Stimulated activated naive CD8-positive, alpha-beta T cell treated with anti-CD3 and anti-CD28 coated beads, Interleukin-15, amount 100 ng/mL, for 72 hours (primary cell): ENCODE data around the gene AUTS2.

Experiments
- ATAC-seq: fragments of 150-1000 bp; cut with Tn5 transposase; 2 replicates; pipeline ENCODE4 v1.10.0; 2021; ENCODE audit warnings: mild to moderate bottlenecking, moderate library complexity
- DNase-seq, 2 donors: peaks; one replicate each; pipeline ENCODE4 v3.0.0; 2021 to 2022
- H3K27ac Mint-ChIP-seq, 2 donors: one replicate each; pipeline ENCODE4 v1.8.0; 2022; ENCODE audit warnings: mild to moderate bottlenecking in 2 of 2, mixed read lengths in 2 of 2, moderate library complexity in 2 of 2
- H3K27me3 Mint-ChIP-seq: one replicate; pipeline ENCODE4 v1.8.0; 2022; ENCODE audit warnings: mixed read lengths
- H3K4me1 Mint-ChIP-seq: one replicate; pipeline ENCODE4 v1.8.0; 2022; ENCODE audit warnings: mild to moderate bottlenecking, mixed read lengths
- H3K4me3 Mint-ChIP-seq, 2 donors: one replicate each; pipeline ENCODE4 v1.8.0; 2022; ENCODE audit warnings: mild to moderate bottlenecking in 2 of 2, mixed read lengths in 2 of 2, moderate library complexity in 1 of 2
- H3K9me3 Mint-ChIP-seq, 2 donors: one replicate each; pipeline ENCODE4 v1.8.0; 2022; ENCODE audit warnings: mixed read lengths in 2 of 2

AUTS2 gene

DNA sequence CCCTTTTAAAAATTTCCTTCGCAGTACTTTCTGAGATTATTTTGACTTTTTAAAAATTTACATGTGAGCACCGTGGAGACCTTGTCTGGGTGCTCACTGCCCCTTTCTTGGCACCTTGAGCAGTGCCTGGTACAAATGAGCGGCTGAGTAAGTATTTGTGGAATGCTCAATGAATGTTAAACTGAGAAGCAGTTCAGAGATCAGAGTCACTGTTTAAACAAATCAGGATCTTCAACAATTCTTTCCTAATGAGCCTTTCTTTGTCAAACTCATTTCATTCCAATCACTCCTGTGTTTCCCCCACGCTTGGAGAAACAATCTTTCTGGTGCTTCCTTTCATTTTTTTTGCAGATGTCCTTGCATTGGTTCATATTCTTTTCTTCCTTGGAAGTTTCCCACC is 922.3 kb downstream of the AUTS2 start:
- no peak overlapping the region for H3K4me3 Mint-ChIP-seq
- H3K4me1 Mint-ChIP-seq = no peaks in the 10 kb centered on the region
- DNase-seq (no peak), ATAC-seq (no peak)
- no peak overlapping the region for H3K27ac Mint-ChIP-seq
- no peaks in the 10 kb centered on the region for H3K27me3 Mint-ChIP-seq
- H3K9me3 Mint-ChIP-seq = no peaks in the 10 kb centered on the region

DNA sequence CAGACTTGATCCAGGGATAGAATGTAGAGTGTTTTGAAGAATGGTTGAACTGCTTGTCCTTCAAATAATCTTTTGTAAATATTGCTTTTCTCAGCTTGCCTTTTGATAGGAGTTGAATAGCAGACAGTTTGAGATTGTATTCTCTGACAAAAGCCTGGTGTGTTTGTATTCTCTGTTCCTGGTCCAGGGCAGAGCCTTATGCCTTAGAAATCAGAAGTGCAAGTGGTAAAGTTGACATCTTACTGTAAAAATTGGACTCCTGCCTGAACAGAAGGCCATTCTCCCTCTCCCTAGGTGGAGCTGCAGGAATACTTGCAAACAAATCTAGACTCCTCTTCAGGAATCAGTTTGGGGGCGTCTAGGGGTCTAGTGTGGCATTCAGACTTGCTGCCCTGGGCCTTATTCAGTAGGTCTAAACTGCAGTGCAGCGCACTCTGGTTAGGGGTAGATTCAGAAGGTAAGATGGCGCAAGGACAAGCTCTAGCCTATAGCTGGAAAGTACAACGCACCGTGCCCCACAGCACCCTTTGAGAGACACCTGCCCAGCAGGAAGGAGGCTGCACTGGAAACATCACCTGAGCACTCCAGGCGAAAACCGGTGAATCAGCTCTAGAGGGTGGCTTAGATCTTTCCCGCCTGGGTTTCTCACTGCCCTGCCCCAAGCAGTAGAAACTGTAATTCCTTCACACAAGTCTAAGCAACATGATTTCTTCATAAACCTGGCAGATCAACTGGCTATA is 925.1 kb downstream of the AUTS2 start:
- Mint-ChIP-seq H3K27ac (no peak overlapping the region), H3K4me1 (no peaks in the 10 kb centered on the region), H3K4me3 (no peak overlapping the region), H3K9me3 (no peaks in the 10 kb centered on the region), H3K27me3 (no peaks in the 10 kb centered on the region)
- ATAC-seq = no peak
- no peak for DNase-seq

DNA sequence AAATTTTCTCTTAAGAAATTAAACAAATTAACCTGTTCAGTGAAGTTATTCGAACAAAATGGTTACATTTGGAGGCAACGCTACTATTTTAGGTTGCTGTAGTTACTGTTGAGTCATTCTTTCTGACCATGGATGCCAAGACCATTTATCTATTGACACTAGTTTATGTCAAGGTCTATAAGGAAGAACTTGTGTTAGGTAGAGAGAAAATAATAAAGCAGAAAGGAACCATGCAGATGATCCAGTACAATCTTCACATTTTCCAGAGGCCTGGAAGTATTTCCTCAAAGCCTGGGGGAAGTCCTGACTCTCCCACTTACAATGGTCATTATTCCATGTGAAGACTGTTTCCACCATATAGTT is 925.7 kb downstream of the AUTS2 start:
- H3K4me1 Mint-ChIP-seq = no peaks in the 10 kb centered on the region
- H3K4me3 Mint-ChIP-seq = no peak overlapping the region
- H3K27ac Mint-ChIP-seq = no peak overlapping the region
- ATAC-seq (no peak), DNase-seq (no peak)
- no peaks in the 10 kb centered on the region for H3K9me3 Mint-ChIP-seq
- H3K27me3 Mint-ChIP-seq = no peaks in the 10 kb centered on the region

DNA sequence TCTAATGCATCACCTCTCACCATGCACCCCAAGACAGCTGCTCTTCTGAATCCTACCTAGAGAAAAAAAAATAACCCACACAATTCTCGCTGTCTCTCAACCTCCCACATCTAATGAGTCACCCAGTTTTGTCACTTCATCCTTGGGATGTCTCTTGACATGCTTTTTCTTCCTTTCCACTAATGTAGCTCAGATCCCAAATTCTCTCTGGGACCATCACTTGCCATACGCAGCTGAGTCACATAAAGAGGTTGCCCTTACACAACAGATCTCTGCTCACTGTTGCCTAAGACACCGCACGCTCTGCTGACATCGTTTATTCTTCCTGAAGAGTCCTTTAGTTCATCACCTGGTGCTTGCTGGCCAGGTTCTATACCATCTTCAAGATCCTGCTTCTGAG is 927.7 kb downstream of the AUTS2 start:
- no peak for DNase-seq
- H3K27ac Mint-ChIP-seq = no peak overlapping the region
- no peaks in the 10 kb centered on the region for H3K9me3 Mint-ChIP-seq
- H3K4me3 Mint-ChIP-seq = no peak overlapping the region
- no peaks in the 10 kb centered on the region for H3K4me1 Mint-ChIP-seq
- no peak for ATAC-seq
- H3K27me3 Mint-ChIP-seq = no peaks in the 10 kb centered on the region

DNA sequence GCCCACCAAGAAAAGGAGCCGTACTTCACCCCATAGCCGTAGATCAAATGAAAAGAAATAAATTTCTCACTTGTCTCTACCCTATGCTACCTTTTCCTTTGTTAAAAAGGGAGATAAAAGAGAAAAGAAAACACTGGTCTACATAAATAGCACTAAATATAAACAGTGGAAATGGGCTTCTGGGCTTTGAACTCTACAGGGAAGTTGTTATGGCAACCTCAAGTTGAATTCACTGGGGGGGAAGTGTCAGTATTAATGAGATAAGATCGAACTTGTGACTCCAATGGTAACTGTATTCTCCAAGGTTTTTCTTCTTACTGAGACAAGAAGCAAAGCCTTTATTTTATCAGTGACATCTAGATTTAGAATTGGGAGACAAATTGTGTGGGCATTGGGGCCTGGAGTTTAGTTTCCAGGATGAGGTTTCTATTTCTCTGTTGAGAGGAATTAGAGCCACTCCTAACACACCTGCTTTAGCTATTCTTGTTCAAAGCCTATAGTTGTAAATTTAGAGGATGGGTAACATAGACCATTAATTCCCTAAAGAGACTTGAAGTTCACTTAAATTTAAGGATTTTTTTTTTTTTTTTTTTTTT is 929.3 kb downstream of the AUTS2 start:
- no peak overlapping the region for H3K27ac Mint-ChIP-seq
- ATAC-seq = no peak
- no peaks in the 10 kb centered on the region for H3K9me3 Mint-ChIP-seq
- DNase-seq = no peak
- no peak overlapping the region for H3K4me3 Mint-ChIP-seq
- H3K27me3 Mint-ChIP-seq = no peaks in the 10 kb centered on the region
- no peaks in the 10 kb centered on the region for H3K4me1 Mint-ChIP-seq

DNA sequence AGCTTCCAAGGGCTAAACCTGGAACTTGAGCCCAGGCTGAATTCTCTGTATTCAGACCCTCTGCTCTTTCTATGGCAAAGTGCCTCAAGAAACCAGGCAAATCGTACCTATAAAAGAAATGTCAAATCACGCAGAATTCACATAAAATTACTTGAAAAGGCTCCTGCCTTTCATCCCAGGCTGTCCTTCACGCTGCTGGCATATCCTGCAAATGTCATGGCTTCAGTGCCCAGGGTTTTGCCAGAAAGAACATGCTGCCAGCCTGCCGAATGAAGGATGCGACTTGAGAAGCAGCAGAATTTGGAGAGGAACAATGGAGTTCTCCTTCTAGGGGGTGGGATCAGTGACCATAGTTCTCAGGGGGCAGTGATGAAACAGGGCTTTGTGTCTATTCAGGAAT is 931.2 kb downstream of the AUTS2 start:
- no peak for DNase-seq
- Mint-ChIP-seq H3K4me1 (no peaks in the 10 kb centered on the region), H3K27ac (no peak overlapping the region), H3K4me3 (no peak overlapping the region), H3K9me3 (no peaks in the 10 kb centered on the region), H3K27me3 (no peaks in the 10 kb centered on the region)
- ATAC-seq = no peak

DNA sequence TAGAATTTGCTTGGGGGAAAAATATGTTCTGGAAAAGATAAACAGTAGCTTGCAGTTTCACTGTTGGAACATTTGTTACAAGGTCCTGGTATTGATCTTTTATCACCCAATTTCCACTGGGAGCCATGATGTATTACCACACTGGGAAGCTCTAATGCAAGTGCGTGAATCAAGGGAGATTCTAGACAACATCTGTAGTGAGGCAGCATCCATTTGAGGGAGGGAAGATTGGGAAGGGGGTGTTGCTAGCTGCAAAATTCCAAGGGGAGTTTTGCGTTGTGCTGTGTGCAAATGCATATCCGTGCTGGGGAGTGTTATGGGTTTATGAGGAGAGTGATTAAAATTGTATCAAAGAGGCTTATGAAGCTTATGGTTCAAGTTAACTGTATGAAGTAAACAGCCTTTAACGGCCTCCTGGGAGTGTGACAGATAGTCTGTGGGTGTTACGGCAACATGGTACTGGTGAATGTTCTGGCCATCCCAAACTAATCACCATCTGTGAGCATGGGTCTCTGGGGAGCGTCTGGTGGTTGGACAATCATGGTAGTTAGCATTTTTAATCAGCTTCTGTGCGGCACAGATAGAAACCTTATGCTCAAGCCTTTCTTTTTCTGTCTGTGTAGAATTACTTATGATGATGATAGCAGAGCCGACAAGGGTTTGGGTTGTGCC is 931.8 kb downstream of the AUTS2 start:
- no peak overlapping the region for H3K27ac Mint-ChIP-seq
- DNase-seq (no peak), ATAC-seq (no peak)
- no peaks in the 10 kb centered on the region for H3K4me1 Mint-ChIP-seq
- no peaks in the 10 kb centered on the region for H3K27me3 Mint-ChIP-seq
- no peak overlapping the region for H3K4me3 Mint-ChIP-seq
- no peaks in the 10 kb centered on the region for H3K9me3 Mint-ChIP-seq

DNA sequence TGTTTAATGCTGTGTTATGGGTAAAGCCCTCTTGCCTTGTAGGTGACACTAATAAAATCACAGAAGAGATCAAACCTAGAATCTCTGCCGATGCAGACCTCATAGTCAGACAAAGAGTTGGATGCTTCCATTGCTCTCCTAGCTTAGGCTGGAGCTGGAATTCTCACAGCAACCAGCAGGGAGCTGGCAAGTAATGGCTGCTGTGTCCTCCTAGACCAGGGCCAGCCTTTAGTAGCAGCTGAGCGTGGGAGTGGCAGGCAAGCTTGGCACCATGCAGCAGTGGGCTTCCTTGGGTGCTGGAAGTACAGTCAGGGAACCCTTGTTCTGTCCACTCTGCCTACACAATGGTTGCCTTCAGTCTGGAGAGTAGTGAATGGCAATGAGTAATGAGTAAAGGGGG is 935.3 kb downstream of the AUTS2 start:
- Mint-ChIP-seq H3K4me3 (no peak overlapping the region), H3K27me3 (no peaks in the 10 kb centered on the region), H3K27ac (no peak overlapping the region), H3K4me1 (no peaks in the 10 kb centered on the region), H3K9me3 (no peaks in the 10 kb centered on the region)
- DNase-seq = no peak
- ATAC-seq = no peak

DNA sequence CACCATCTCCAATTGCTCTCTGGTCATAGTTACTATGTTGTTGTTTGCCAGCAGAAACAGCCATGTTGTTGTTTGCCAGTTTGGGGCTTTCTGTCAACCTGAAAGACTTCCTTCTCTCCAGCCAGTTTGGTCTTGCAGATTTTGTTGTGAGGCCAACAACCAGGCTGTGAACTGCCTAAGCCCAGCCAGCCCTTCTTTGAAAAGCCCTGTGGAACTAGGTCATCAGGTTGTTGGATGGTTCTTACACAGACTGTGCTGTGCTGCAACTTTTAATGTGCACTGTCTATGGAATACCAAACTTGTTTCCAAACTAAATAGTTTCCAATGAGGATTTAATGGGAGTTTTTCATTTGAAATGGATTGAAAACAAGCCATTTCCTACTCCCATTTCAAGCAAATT is 940.9 kb downstream of the AUTS2 start:
- ATAC-seq (no peak), DNase-seq (no peak)
- H3K27me3 Mint-ChIP-seq = no peaks in the 10 kb centered on the region

DNA sequence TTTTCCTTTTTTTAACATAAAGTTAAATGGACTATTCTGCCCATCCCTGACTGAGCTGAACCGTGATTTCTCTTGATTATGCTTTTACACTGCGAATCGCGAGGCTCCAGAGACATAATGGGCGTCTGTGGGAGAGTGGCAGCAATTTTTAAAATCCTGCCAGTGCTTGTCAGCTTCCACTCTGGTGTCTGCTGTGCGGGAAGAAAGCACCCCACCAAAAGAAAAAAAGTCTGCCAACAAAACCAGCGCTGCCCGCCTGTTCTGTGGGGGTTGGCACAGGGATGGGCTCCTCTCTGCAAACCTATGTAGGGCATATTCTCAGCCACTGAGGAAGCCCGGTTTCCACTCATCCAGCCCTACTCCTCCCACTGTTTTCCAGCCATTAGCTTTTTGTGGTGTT is 941.3 kb downstream of the AUTS2 start:
- no peak overlapping the region for H3K27ac Mint-ChIP-seq
- no peak overlapping the region for H3K4me3 Mint-ChIP-seq
- no peaks in the 10 kb centered on the region for H3K4me1 Mint-ChIP-seq
- no peak for ATAC-seq
- no peaks in the 10 kb centered on the region for H3K9me3 Mint-ChIP-seq
- no peaks in the 10 kb centered on the region for H3K27me3 Mint-ChIP-seq
- DNase-seq = no peak

More for the DNA sequence above, 940.9 kb downstream of the AUTS2 start:
- Mint-ChIP-seq H3K4me3 (no peak overlapping the region), H3K4me1 (no peaks in the 10 kb centered on the region), H3K27ac (peak overlapping the region in 1 of 2 donors; percentile 26), H3K9me3 (no peaks in the 10 kb centered on the region)

DNA sequence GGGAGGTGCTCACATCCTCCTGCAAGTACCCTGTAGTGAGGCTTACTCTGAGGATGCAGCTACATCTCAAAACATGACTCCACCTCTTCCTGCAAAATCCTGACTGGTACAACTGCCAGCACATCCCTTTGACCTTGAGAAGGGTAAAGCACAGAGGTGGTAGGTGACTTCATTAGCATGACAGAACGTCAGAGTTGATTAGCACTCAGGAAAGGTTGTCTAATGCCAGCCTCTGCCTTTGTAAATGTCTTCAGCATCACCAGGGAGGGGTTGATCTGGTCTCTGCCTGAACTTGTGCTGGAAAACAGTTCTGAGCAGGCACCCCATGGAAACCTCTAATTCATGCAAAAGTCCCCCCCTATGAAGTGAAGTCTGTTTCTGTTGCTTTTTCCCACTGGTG is 942.4 kb downstream of the AUTS2 start:
- no peak for DNase-seq
- Mint-ChIP-seq H3K27ac (no peak overlapping the region), H3K27me3 (no peaks in the 10 kb centered on the region), H3K4me1 (no peaks in the 10 kb centered on the region), H3K9me3 (no peaks in the 10 kb centered on the region), H3K4me3 (no peak overlapping the region)
- peak; percentile 15 for ATAC-seq

DNA sequence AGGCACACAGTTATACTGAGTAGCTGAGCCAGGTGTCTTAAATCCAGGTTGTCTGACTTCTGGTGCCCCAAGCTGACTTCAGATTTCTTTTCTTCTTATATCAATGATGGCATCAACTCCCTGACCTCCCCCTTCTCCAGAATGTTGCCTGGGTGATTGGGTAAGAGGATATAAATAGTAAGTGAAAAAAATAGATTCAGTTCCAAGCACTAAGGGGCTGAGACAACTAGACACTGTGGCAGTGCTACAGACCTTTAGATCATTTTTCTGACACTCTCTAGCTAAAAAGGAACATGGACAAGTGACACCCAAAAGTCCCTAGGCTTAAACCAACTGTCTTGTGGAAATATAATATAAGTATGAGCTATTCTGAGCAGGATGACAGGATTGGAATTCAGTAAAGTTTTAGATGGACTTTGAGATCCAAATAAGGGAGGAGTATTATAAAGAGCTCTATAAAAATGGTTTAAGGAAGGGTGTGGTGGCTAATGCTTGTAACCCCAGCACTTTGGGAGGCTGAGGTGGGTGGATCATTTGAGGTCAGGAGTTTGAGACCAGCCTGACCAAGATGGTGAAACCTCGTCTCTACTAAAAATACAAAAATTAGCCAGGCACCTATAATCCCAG is 944.6 kb downstream of the AUTS2 start:
- Mint-ChIP-seq H3K27me3 (no peaks in the 10 kb centered on the region), H3K4me1 (no peaks in the 10 kb centered on the region)
- ATAC-seq = no peak

DNA sequence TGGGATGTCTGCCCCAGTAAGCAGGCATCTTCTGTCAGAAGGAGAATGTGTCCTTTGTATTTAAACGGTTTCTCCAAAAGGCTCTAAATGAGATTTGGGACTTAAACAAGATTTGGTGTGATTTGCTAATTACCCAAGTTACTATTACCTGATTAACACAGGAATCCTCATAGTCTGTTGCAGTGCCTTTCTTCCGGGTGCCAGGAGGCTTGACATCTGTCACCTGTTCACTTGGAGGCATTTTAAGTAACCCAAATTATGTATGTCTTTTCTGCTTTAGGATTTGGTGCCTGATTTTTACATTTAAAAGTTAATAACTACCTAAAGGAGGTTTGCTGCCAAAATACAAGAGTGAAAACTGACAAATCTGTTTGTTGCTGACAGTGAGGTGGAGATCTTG is 945.7 kb downstream of the AUTS2 start:
- Mint-ChIP-seq H3K9me3 (no peaks in the 10 kb centered on the region), H3K4me3 (no peak overlapping the region), H3K4me1 (no peaks in the 10 kb centered on the region), H3K27ac (no peak overlapping the region), H3K27me3 (no peaks in the 10 kb centered on the region)
- no peak for ATAC-seq
- DNase-seq = no peak

More for the DNA sequence above, 944.6 kb downstream of the AUTS2 start:
- DNase-seq = no peak
- Mint-ChIP-seq H3K4me3 (no peak overlapping the region), H3K9me3 (no peaks in the 10 kb centered on the region), H3K27ac (no peak overlapping the region)

DNA sequence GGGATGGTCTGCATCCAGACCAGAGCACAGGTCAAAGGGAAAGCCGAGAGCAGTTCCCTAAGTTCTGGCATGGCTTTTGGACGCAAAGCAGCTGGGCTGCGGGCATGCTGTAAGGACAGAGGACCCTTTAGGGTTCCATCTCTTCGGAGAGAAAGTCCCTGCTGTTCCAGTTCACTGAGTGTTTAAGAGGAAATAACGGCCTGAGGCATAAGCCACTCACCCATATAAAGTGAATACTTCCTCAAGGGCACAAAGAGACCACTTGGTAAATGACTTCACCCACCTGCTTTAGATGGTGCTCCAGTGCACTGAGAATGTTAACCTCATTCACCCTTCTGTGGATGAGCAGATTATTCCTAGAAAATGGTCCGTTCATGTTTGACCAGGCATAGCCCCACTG is 946.9 kb downstream of the AUTS2 start:
- ATAC-seq = no peak
- no peak for DNase-seq
- Mint-ChIP-seq H3K27ac (no peak overlapping the region), H3K4me1 (no peaks in the 10 kb centered on the region), H3K27me3 (no peaks in the 10 kb centered on the region), H3K9me3 (no peaks in the 10 kb centered on the region), H3K4me3 (no peak overlapping the region)

DNA sequence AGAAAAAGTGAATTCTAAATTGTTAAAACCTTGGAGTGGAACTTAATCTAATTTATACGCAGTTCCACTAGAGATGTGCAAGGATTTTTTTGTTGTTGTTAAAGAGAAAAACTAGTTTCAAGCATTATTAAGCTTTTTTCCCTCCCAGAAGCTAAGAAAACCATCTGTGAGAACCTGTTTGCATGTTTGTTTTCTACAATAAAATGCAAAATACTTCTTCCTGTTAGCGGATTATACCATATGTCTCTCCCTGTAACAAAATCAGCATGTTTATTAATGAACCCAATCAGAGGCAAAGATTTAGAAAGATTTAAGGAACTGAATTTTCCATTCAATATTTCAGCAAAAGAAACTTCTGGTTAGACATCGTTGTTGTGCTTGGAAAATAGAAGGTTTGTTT is 953.9 kb downstream of the AUTS2 start:
- no peak overlapping the region for H3K4me3 Mint-ChIP-seq
- DNase-seq (no peak), ATAC-seq (no peak)
- no peak overlapping the region for H3K27ac Mint-ChIP-seq
- H3K4me1 Mint-ChIP-seq = no peaks in the 10 kb centered on the region
- H3K27me3 Mint-ChIP-seq = no peaks in the 10 kb centered on the region
- H3K9me3 Mint-ChIP-seq = no peaks in the 10 kb centered on the region

DNA sequence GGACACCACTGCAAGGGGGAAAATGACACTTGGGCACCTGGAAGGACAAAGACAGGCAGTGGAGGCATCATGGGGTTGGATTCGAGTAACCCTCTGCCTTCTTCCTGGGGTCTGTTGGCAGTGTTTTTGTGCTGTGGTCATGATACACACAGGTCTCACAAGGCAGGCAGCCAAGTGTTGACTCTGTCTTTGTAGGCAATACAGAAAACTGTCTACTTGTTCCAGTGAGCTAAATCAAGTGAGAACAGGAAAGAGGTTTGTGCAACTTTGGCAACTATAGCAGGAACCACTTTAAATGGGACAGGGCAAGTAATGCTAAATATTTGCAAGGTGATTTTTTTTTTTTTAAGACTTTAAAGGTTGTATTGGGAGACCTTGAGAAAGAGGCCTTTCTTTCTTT is 955.1 kb downstream of the AUTS2 start:
- H3K27ac Mint-ChIP-seq = no peak overlapping the region
- no peak for DNase-seq
- no peak for ATAC-seq
- H3K27me3 Mint-ChIP-seq = no peaks in the 10 kb centered on the region
- no peak overlapping the region for H3K4me3 Mint-ChIP-seq
- no peaks in the 10 kb centered on the region for H3K4me1 Mint-ChIP-seq
- H3K9me3 Mint-ChIP-seq = peaks cover 0 to 3% of the 10 kb centered on the region in 2 donors
